Activated CD8-positive, alpha-beta memory T cell treated with anti-CD3 and anti-CD28 coated beads for 36 hours (primary cell): Measurements from ENCODE around the gene PLD5. TPM values are rescaled to one million over a fixed set of nuclear protein-coding genes. Genes with fewer than 3 reads are reported as not detected.
"Not testable (repeated sequence)": the region's sequence is repeated elsewhere in the genome, so short reads cannot be mapped to it uniquely, and the experiment has no call there.

Experiments
- CTCF ChIA-PET: fragments of 350-600 bp; sonication (Branson Sonifier 250); formaldehyde crosslinking; loops from one replicate; lab custom pipeline; 2021; ENCODE audit warnings: antibody characterized with exemption; lab: Charles Lee
- POLR2A ChIA-PET: fragments of 350-600 bp; sonication (Branson Sonifier 250); formaldehyde crosslinking; loops from one replicate; lab custom pipeline; 2021; ENCODE audit warnings: antibody characterized with exemption; lab: Charles Lee
- total RNA-seq, 2 experiments: library from RNA; stranded (reverse); gene quantifications; one replicate each; pipeline ENCODE4 v1.2.3, GENCODE V29; 2021

PLD5 gene
- total RNA-seq, 2 experiments from 2014 or later = not detected

- ChIA-PET POLR2A (no interaction called here), CTCF (no interaction called here)
Observed at GRCh38 chr1:242120432-242120831, 404.1 kb downstream of the PLD5 start.

- CTCF ChIA-PET = no interaction called here
- POLR2A ChIA-PET = no interaction called here
Observed at GRCh38 chr1:242100921-242101320, 423.6 kb downstream of the PLD5 start.

GRCh38 chr1:242097283-242097682 is 427.2 kb downstream of the PLD5 start:
- POLR2A ChIA-PET, CTCF ChIA-PET: not testable (repeated sequence)

- ChIA-PET CTCF (no interaction called here), POLR2A (no interaction called here)
Observed at GRCh38 chr1:242093116-242093515, 431.4 kb downstream of the PLD5 start.

- CTCF ChIA-PET = no interaction called here
- POLR2A ChIA-PET = no interaction called here
Observed at GRCh38 chr1:242089911-242090310, 434.6 kb downstream of the PLD5 start.

GRCh38 chr1:242088875-242089274 is 435.6 kb downstream of the PLD5 start:
- POLR2A ChIA-PET = no interaction called here
- CTCF ChIA-PET = no interaction called here

- POLR2A ChIA-PET = no interaction called here
- CTCF ChIA-PET = no interaction called here
Observed at GRCh38 chr1:242086706-242087105, 437.8 kb downstream of the PLD5 start.

GRCh38 chr1:242086093-242086492 is 438.4 kb downstream of the PLD5 start:
- ChIA-PET POLR2A (no interaction called here), CTCF (no interaction called here)

- POLR2A ChIA-PET = no interaction called here
- CTCF ChIA-PET = no interaction called here
Observed at GRCh38 chr1:242083742-242084141, 440.8 kb downstream of the PLD5 start.

- ChIA-PET POLR2A (no interaction called here), CTCF (no interaction called here)
Observed at GRCh38 chr1:242081446-242081845, 443.1 kb downstream of the PLD5 start.

- POLR2A ChIA-PET = no interaction called here
Observed at GRCh38 chr1:242065813-242066212, 458.7 kb downstream of the PLD5 start.

GRCh38 chr1:242062271-242062670 is 462.2 kb downstream of the PLD5 start:
- POLR2A ChIA-PET = no interaction called here
- CTCF ChIA-PET = no interaction called here

More at GRCh38 chr1:242065813-242066212, 458.7 kb downstream of the PLD5 start:
- CTCF ChIA-PET = no interaction called here

- ChIA-PET CTCF (no interaction called here), POLR2A (no interaction called here)
Observed at GRCh38 chr1:242059976-242060375, 464.5 kb downstream of the PLD5 start.

- POLR2A ChIA-PET, CTCF ChIA-PET: not testable (repeated sequence)
Observed at GRCh38 chr1:242058582-242058981, 465.9 kb downstream of the PLD5 start.

- POLR2A ChIA-PET, CTCF ChIA-PET: not testable (repeated sequence)
Observed at GRCh38 chr1:242058181-242058580, 466.3 kb downstream of the PLD5 start.

- ChIA-PET POLR2A (no interaction called here), CTCF (no interaction called here)
Observed at GRCh38 chr1:242057745-242058115, 466.8 kb downstream of the PLD5 start.

GRCh38 chr1:242056988-242057744 is 467.3 kb downstream of the PLD5 start:
- ChIA-PET CTCF (no interaction called here), POLR2A (no interaction called here)

- ChIA-PET POLR2A (no interaction called here), CTCF (no interaction called here)
Observed at GRCh38 chr1:242055749-242056320, 468.7 kb downstream of the PLD5 start.

GRCh38 chr1:242043165-242043564 is 481.3 kb downstream of the PLD5 start:
- CTCF ChIA-PET = no interaction called here
- POLR2A ChIA-PET = no interaction called here

- CTCF ChIA-PET = no interaction called here
- POLR2A ChIA-PET = no interaction called here
Observed at GRCh38 chr1:242034392-242034791, 490.1 kb downstream of the PLD5 start.

- CTCF ChIA-PET = no interaction called here
- POLR2A ChIA-PET = no interaction called here
Observed at GRCh38 chr1:242033447-242033846, 491.1 kb downstream of the PLD5 start.
